HG03060 (cell line): ENCODE data around the gene LMCD1.
"Not testable (repeated sequence)": the region's sequence is repeated elsewhere in the genome, so short reads cannot be mapped to it uniquely, and the experiment has no call there.

Experiments used
- ATAC-seq: cut with Tn5 transposase; IDR thresholded peaks from one replicate; pipeline ENCODE4 v1.9.1; 2021; ENCODE audit warnings: low read depth, moderate number of reproducible peaks; ENCODE audit not compliant: unreplicated experiment

Gene LMCD1

DNA sequence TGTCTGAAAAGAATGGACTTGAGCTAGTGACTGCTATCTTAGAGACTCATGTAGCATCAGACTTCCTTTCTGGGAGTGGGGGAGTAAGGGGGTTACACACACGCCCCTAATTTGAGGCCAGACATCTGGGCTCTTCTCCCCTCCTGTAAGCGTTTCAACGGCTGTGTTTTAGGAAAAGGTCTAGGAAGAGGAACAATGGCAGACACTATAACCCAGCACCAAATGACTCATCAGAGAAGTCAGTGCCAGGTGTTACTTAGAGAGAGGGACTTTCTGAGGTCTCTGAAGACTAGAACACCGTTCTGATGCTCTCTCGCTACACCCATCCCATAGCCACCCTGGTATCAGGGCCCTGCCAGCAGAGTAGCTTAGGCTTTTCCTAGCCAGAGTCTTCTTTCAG lies 77.5 kb downstream of the LMCD1 start:
- peak; percentile 97 for ATAC-seq

DNA sequence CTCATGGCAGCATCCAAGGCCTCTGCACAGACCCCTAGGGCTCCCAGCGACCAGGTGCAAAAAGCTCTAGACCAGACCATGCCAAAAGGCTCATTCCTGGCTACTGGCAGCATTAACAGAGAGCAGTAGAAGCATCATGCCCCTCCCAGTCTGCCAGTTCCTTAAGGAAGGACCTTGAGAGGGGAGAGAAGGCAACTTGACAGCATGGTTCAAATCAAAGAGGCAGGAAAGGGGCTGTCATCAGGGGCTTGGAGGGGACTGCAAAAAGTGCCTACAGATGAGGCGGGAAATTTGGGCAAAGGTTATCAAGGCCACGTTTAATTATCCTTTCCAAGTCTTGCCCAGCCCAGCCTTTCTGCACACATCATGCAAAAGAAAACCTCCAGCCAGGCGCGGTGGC lies 78.3 kb downstream of the LMCD1 start:
- ATAC-seq, result no peak

- ATAC-seq, result not testable (repeated sequence)
Observed at GRCh38 chr3:8580434-8580833, 78.8 kb downstream of the LMCD1 start.

GRCh38 chr3:8581373-8581772 lies 79.8 kb downstream of the LMCD1 start:
- ATAC-seq, result no peak

DNA sequence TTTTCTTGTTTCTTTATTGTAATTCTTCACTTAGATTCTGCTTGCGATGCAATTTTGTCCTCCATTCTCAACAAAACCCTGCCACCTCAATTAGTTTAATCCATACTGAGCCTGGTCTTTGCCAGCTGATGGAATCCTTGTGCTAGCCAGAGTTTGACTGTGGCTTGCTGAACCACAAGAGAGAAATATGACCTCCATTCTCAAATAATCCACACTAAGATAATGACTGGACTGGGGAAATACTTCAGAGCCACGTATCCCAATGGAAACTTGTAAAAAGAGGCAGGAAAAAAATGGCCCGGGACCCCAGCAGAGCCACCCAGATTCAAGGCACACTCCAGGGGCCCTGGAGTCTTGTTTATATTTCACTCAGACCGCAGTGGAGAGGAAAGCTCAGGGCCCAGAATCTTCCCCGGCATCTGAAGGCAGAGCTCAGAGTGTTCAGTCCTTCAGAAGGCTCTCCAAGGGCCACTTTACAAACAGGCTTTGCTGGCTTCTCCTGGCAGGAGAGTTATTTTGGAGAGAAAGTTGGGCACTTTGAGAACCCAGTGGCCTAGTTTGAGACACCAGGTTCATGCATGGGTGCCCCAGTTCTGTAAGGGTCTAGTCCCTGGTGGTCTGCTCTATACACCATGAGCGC lies 80.3 kb downstream of the LMCD1 start:
- no peak for ATAC-seq

DNA sequence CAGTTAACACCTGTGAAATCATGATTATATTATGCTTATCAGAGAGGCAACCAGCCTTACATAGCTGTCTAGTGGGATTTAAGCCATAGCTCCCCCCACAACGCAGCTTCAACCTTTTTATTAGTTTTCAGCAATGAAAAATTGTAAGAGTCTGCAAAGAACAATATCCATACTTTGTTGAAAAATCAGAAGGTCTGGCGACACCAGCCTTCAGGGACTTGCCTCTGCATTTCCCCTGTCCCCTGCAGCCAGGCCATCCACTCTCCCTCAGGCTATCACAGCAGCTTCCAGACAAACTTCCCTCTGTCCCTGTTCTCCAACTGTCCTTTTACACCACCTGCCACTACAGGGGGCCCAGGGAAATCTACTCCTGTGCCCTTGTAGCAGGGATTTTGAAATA lies 83.0 kb downstream of the LMCD1 start:
- no peak for ATAC-seq

DNA sequence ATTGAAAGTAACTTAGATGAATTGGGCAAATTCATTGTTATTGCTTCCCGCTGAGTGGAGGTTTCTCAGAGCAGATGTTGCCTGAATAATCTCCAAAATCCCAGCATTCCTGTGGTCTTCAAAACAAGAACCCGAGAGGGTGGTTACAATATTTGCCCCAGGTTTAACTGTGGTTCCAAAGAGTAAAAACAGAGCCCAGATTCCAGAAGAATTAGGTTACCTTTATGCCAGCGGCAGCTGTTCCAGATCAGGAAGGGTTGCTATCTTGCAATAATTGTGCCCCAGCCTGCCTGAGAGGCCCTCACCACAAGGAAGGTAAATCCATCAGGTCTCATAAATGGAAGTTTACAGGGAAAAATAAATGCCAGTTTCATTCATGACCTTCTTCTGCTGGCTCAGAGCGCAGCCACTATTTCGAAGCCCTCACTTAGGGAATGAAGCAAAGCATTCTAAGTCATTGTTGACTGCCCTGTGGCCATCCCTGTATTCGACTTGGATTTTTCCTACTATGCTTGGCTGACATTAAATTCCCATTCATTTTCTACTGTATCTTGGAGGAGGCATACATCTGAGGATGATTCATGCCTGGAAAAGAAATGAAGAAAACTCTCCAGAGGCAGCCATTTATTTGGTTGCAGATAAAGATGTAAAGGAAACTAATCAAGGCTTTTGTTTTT lies 88.4 kb downstream of the LMCD1 start:
- ATAC-seq, result no peak

- ATAC-seq, result no peak
Observed at GRCh38 chr3:8593021-8593827, 91.6 kb downstream of the LMCD1 start.

- no peak for ATAC-seq
Observed at GRCh38 chr3:8595252-8595651, 93.6 kb downstream of the LMCD1 start.

DNA sequence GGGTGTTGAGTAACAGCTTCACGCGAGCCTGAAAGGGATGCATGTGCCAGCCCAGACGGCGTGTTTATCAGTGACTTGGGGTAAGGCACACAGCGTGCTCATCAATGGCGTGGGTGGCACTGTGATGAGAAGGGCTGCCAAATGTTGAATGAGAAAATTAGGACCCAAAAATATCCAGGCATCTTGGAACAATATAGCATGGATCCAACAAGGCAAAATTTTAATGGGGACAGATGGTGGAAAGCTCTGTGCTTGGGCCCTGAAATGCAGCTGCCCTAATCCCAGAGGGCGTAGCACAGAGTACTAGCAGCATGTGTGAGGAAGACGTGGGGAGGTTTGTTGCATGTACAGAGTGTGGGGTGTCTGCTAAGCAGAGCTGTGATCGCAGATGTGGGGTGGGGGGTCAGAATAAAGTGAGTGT lies 94.1 kb downstream of the LMCD1 start:
- ATAC-seq, result no peak

DNA sequence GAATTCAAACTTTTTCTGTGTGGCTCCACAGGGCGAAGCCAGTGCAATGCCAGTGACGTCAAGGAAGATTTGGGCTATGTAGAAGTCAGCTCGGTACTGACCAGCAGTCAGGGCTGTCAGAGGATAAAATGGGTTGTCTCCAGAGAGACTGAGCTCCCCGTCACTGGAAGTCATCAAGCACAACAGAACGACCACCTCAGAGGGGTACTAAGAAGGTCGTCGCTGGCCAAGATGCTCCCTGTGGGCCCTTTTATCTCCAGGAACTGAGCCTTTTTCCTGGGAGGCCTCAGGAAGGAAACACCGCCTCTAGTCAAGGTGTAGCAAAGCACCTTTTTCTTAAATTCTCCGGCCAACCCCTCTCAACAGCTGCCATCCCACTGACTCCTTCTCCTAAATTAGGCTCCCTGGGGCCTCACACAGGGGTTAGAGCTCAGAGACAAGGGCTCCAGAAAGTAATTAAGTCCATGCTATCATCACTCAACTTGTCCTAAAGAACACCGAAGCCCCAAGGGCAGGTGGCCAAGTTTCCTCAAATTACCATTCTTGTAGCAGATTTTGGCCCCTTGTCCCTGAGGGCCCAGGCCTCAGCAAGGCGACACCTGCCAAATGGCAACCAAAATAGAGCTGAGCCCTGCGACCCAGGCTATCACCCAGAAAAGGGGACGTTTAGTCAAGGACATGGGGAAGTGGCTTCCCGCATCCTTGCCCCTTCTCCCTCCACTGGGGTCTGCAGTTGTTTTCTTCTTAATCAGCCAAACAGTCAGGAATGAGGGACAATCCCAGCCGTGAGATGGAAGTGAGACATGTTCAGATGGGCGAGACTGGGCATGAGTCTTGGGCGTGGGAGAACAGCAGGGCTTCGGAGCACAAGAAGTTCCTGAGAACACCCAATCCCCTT lies 94.9 kb downstream of the LMCD1 start:
- no peak for ATAC-seq

- no peak for ATAC-seq
Observed at GRCh38 chr3:8597219-8597853, 95.7 kb downstream of the LMCD1 start.

DNA sequence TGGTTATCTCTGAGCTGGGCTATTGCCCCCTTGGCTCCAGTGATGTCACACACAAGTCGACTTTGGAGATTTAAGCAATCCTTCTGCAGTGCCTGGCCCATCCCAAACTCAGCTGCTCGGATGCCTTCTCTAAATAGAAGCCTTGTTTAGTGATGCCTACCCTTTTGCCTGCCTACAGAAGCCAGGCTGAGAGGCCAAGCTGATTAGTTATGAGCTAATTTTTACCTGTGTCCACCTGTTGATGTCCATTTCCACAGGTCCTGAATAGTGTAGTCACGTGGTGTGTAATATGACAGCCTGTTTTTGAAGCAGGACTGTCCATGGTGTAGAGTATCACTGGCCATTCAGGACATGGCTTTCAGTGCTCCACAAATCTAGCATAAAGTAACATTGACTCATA lies 97.5 kb downstream of the LMCD1 start:
- no peak for ATAC-seq

DNA sequence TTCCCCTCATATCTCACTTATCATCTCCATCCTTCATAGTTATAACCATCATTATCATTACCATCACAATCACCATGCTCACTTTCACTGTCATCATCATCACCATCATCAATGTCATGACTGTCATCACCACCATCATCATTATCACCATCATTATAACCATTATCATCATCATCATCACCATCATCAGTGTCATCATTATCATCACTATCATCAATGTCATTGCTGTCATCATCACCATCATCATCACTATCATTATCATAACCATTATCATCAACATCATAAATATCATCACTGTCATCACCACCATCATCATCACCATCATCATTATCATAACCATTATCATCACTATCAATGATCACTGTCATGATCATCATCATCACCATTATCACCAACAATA lies 98.8 kb downstream of the LMCD1 start:
- ATAC-seq, result no peak

GRCh38 chr3:8603115-8603710 lies 101.6 kb downstream of the LMCD1 start:
- no peak for ATAC-seq

GRCh38 chr3:8604006-8604405 lies 102.4 kb downstream of the LMCD1 start:
- ATAC-seq, result no peak

DNA sequence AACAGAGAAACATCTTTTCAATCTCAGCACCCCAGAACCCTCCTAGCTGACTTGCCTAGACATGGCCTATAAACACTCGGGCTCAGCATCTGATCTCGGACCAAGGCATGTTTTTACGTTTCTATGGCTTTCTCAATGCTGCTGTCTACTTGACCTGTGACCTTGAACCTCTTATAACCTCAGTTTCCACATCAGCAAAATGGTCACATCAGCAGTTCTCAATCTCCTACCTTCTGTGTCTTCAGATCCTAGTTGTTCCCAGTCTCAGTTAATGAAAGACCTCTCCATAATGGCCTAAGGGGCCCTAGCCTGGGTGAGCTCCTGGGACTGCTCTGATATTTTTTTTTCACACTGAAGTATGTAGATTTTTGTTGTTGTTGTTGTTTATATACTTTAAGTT lies 103.4 kb downstream of the LMCD1 start:
- ATAC-seq, result no peak

GRCh38 chr3:8606701-8607231 lies 105.1 kb downstream of the LMCD1 start:
- ATAC-seq, result no peak

DNA sequence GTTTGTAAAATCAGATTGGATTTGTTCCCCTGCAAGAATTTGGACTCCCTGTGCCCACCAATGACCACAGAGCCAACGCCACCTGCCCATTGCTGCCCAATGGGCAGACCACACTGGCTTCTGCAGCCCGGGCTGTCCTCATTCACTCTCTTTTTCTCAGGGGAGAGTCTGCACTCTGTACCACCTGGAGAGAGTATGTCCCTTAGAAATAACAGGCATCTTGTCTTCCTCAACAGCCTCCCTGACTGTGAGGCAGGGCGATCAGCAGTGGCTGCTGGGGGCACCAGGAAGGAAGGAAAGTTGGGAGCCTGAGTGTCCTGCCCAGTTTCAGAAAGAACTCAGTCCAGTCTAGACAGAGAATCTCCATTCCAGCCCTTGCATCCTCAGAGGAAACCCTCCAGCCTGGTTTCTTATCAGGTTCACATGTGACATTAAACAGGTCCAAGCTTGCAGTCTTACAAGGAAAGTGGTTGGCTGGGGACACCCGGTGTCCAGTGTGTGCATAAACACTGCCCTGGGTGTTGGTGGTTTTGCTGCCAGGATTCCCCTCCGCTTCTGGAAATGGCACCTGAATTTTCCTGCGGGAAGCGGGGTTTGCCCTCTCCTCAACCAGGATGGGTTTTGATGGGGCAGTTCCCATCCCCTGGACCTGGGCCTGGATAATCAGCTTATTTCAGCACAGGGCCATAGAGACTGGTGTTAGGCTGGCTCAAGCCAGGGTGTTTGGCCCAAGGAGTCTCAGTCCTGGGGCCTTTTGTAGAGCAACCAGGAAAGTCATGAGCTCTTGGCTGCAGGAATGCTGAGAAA lies 105.8 kb downstream of the LMCD1 start:
- ATAC-seq, result no peak
